Measurements from ENCODE around the gene RPL12.

The RPL12 gene

DNA sequence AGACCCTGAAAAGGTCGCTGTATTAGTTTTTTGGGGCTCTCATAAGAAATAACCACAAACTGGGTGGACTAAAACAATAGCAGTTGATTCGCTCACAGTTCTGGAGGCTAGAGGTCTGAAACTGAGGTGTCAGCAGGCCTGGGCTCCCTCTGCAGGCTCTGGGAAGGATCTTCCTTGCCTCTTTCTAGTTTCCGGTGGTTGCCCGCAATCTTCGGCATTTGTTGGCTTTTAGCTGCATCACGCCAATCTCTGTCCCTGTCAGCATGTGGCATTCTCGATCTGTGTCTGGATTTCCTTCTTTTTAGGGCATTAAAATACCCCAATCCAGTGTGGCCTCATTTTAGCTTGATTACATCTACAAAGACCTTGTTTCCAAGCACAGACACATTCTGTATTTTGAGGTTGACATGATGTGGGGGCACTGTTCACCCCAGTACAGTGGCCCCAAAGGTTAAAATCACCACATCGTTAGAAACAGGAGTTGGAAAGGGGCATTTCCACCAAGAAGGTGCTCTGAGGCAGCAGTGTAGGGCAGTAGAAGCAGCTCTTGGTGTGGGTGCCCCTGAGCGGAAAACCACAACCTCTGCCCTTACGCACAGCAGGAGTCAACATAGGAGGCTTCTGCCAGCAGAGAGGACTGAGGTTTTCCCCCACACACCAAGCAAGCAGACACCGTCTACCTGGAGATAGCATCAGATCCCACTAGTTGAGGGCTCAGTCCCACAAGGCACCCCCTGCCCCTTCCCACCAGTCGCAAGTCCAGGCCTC is 13.5 kb downstream of the RPL12 start:
- DNase-seq, result no peak

- no peak for DNase-seq
These were observed 20.8 kb downstream of the RPL12 start for GRCh38 chr9:127430415-127430814.

DNA sequence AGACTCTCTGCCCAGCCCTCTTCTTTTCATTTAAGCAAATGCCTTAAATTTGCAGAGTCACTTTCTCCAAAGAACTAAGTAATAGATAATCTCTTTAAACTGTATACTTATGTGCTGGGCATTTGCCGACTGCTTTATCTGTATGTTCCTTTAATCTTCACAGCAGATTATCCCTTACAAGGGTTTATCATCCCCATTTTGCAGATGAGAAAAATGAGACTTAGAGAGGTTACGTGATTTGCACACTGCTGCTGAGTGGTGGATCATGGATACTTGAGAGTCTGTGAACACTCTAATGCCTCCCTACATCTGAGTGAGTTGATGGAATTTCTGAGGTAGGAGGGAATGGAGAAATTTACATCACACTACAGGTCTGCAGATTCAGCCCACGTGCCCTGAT is 22.9 kb downstream of the RPL12 start:
- DNase-seq, result no peak

GRCh38 chr9:127426756-127427155 is 24.4 kb downstream of the RPL12 start:
- DNase-seq, result no peak

- no peak for DNase-seq
These were observed 26.6 kb downstream of the RPL12 start for GRCh38 chr9:127424676-127424999.

DNA sequence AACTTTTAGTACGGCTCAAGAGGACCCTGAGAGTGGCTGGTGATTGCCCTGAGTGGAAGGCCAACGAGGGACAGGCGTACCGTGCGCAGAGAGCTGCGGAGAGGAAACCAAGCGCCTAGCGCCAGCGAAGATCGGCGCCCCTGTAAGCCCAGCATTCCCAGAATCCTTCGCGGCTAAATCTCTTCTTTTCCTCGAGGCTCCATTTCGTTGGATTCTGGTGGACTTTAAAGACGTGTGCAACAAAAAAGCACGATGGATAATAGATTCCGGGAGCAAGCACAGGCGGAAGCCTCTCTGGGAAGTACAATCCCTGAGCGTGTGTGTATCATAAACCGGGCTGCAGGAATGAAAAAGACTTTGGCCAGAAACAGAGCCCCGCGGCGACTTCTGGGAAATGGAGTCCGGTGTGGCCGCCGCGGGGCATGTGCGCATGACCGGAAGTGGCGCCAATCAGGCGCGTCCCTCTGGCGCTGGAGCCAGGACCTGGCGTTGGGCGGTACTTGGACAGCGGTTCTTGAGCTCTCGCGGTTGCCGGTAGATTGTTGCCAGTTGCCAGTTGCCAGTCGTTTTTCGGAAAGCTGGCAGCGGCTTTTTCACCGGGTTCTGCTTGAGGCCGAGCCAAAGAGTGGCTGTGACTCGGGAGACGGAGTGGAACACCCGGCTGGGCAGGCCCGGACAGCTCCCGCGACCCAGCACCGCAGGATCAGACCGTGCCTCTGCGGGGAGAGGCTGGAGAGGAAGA is 27.1 kb downstream of the RPL12 start, which contains the start of gene ZNF79:
ZNF79 (plus strand) TSS at position 449 of the 742 bp plus-strand sequence. CDS start 406 bp downstream, outside the sequence.
- DNase-seq, result peak; percentile 85

DNA sequence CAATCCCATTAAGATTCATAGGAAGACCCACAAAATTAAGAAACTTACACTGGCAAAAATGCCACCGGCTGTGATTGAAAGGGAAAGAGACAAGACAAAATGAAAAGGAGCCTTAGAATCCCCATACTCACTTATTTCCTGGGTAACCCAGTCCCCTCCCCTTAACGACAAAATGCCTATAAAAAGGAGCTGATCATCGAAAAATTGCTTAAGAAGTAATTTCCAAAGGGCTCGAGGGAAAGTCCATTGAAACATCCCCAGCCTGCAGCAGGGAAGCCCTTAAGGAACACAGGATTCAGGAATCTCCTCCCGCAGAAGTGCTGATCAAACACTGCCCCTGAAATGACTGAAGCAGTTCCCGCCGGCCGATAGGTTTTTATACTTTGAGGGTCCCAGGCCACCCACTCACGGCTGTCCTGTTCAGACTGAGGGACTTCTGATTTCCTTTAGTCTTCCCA is 27.7 kb downstream of the RPL12 start:
- no peak for DNase-seq

DNA sequence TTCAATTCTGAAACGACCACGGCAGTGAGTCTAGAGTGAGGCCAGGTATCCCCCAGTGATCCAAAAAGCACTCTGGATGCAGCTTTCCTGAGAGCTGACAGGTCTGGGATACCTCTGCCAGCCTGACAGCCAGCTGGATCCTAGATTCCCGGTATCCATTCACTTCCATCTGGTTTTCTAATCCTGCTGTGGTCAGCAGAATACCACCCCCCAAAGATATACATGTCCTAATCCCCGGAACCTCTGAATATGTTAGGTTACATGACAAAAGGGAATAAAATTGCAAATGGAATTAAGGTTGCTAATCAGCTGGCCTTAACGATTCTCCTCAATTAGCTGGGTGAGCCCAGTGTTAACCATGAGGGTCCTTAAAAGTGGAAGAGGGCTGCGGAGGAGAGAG is 28.4 kb downstream of the RPL12 start:
- DNase-seq, result no peak

- DNase-seq, result peak; percentile 15
These were observed 28.9 kb downstream of the RPL12 start for GRCh38 chr9:127422133-127422782.

DNA sequence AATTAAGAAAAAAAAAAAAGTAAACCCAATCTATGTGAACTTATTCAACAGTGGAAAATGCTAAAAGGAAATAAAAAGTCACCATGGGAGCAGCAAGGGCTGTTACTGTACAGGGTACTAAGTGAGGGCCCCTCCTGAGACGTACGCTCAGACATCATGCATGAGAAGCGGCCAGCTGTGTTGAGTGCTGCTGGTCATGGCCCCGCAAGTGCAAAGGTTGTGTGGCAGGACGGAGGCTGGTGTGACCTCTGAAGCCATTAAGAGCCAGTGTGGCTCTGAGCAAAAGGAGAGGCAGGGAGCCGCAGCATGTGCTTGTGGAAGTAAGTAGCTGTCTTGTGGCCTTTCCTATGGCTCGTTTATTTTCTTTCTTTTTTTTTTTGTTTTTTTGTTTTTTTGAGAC is 30.1 kb downstream of the RPL12 start:
- DNase-seq, result no peak

DNA sequence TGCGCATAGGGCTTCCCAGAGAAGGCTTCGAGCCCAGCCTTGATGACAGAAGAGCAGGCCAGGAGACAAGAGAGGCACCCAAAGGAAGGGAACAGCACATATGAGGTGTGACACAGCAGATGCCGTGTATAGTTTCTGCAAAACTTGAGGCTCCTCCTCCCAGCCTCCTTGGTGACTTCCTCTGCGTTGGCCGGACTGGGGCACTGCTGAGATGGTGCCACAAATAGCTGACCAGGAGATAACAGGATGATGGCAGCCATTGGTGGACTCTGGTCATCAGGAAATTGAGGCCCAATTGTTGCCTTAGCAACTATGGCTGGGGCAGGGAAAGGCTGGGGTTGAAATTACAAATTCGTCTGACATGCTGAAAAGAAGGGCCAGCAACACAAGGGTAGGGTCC is 31.9 kb downstream of the RPL12 start:
- DNase-seq, result no peak

GRCh38 chr9:127418037-127418471 is 33.2 kb downstream of the RPL12 start:
- peak; percentile 21 for DNase-seq

DNA sequence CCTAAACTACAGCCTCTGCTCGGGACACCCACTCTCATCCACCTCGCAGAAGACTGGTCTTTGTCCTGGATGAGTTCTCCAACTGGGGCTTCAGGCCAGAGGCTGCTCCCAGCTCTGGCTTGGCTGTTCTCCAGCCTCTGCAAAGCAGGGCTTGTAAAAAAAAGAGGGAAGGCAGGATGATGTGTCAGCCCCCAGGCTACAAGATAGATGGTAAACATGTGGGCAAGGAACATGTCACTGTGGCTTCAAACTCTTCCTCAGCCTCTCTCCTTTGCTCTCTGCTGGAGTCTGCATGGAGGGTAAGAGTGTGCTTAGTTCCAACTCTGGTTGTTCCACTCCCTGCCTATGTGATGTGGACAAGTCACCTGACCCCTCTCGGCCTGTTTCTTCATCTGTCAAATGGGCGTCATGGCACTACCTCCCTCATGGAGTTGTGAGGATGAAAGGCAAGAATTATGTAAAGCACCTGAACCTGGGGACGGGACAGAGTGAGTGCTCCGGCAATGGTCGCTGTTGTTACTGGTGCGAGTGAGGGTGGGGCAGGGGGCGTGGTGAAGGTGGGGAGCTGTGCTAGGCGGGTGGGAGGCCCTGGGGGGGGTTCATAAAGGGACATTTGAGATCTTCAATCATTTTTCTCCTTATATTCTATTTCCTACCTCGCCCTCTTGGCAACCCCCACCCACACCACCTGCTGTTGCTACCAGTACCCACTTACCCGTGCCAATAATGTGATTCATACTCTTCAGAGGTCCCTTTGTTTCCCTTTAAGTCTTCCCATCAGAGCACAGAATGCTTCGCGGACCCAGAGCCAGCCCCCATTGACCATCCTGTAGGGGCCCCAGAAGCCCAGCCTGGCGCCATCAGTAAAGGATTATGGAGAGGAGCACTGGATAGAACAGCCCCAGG is 33.8 kb downstream of the RPL12 start:
- DNase-seq, result no peak

- no peak for DNase-seq
These were observed 35.5 kb downstream of the RPL12 start for GRCh38 chr9:127415657-127416056.

GRCh38 chr9:127415141-127415540 is 36.1 kb downstream of the RPL12 start:
- no peak for DNase-seq

DNA sequence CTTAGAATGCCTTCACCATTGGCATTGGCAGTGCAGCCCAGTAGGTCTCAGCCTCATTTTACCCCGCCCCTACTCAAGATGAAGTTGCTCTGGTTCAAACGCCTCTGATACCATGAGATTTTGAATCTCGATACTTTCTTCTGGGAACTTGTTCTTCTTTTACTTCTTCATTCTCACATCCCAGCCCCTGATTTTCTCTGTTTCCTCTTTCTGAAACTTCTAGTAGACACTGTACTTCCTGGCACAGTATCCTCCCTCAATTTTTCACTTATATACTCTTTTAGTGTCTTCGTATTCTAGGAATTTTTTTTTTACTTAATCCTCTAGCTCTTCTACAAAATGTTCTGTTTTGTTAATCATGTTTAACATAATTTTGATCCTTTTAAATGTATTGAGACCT is 40.1 kb downstream of the RPL12 start:
- peak; percentile 63 for DNase-seq

DNA sequence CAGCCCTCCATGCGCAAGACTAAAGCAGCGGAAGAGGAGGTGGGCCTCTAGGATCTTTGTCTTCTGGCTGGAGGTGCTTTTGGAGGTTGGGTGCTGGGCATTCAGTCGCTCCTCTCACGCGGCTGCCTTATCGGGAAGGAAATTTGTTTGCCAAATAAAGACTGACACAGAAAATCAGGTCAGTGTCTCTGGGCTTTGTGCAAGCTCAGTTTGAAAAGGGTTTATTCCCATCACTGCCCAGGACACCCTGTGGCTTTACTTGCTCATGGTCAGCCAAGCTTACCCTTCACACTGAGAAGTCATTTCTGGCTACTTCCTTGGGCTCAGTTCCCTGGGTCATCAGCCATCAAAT is 43.7 kb downstream of the RPL12 start:
- DNase-seq, result no peak

DNA sequence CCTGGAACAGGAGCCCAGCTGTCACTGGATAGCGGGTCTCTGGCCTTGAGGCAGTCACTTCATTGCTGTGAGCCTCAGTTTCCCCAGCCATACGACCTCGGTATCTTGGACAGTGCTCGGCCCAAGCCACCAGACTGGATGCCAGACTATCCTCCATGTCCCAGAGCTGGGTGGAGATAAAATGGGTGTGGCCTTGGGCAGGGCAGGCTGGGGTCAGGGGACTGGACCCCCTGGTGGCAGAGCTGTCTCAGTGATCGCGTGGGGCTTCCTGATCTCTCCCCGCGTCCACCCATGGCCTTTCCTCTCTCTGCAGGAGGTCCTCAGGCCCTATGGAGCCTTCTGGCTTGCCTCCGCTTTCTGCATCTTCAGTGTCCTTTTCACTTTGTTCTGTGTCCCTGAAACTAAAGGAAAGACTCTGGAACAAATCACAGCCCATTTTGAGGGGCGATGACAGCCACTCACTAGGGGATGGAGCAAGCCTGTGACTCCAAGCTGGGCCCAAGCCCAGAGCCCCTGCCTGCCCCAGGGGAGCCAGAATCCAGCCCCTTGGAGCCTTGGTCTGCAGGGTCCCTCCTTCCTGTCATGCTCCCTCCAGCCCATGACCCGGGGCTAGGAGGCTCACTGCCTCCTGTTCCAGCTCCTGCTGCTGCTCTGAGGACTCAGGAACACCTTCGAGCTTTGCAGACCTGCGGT is 44.3 kb downstream of the RPL12 start:
- DNase-seq, result no peak

- DNase-seq, result no peak
These were observed 45.7 kb downstream of the RPL12 start for GRCh38 chr9:127405344-127406125.

GRCh38 chr9:127404631-127405030 is 46.6 kb downstream of the RPL12 start:
- no peak for DNase-seq

DNA sequence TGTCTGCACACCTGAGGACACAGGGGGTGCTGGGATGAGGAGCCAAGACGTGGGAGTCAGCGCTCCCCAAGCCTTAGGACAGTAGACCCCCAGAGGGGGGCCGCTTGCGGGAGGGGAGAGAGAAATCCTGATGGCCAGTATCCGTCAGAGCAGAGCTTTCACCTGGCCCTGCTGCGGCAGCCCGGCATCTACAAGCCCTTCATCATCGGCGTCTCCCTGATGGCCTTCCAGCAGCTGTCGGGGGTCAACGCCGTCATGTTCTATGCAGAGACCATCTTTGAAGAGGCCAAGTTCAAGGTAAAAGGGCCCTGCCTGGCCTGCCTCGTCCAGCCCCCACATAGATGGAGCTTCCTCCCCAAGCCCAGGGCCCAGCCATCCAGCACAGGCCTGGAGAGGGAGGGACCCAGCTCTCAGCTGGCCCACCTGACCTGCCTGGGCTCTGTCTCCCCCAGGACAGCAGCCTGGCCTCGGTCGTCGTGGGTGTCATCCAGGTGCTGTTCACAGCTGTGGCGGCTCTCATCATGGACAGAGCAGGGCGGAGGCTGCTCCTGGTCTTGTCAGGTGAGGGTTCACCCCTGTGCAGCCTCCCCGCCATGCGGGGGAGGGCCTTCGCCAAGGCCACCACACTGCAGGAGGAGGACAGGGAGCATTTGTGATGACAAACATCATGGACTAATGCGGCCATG is 47.6 kb downstream of the RPL12 start:
- DNase-seq, result no peak
